Activated naive CD4-positive, alpha-beta T cell treated with Interleukin-2 at 50 U/mL for 16 hours (primary cell): ENCODE measurements around the gene HSDL1.

ENCODE experiments used
- DNase-seq: peaks from one replicate; pipeline ENCODE4 v3.0.0-alpha.2; 2020

Gene HSDL1

GRCh38 chr16:84144859-84145639, at the start of gene HSDL1, which contains the start of gene DNAAF1:
TSS of gene HSDL1 (minus strand) at chr16:84145177. CDS start at chr16:84131321, 13,856 bp downstream.
TSS of gene DNAAF1 (plus strand) at chr16:84145308. CDS start at chr16:84145441, 133 bp downstream.
- DNase-seq = peak; percentile 93

- DNase-seq = no peak
Measured at GRCh38 chr16:84194018-84194417, 49.0 kb upstream of the HSDL1 start.

- no peak for DNase-seq
Measured at GRCh38 chr16:84193480-84193879, 48.5 kb upstream of the HSDL1 start.

GRCh38 chr16:84191466-84191865, 46.5 kb upstream of the HSDL1 start:
- no peak for DNase-seq

GRCh38 chr16:84190731-84191388, 45.9 kb upstream of the HSDL1 start, which contains the start of gene ADAD2:
TSS of gene ADAD2 (plus strand) at chr16:84191157. CDS start at chr16:84191231, 74 bp downstream.
- DNase-seq = no peak

- DNase-seq = peak; percentile 91
Measured at GRCh38 chr16:84186685-84187437, 41.9 kb upstream of the HSDL1 start, which contains the start of gene TAF1C. TSS of gene TAF1C (minus strand) at chr16:84187057. CDS start at chr16:84184988, 2,069 bp downstream.

GRCh38 chr16:84184775-84185174, 39.8 kb upstream of the HSDL1 start:
- DNase-seq = no peak

- no peak for DNase-seq
Measured at GRCh38 chr16:84183911-84184591, 39.1 kb upstream of the HSDL1 start.

- no peak for DNase-seq
Measured at GRCh38 chr16:84183572-84183875, 38.5 kb upstream of the HSDL1 start.

GRCh38 chr16:84182680-84183571, 37.9 kb upstream of the HSDL1 start:
- no peak for DNase-seq

GRCh38 chr16:84182104-84182503, 37.1 kb upstream of the HSDL1 start:
- no peak for DNase-seq

GRCh38 chr16:84181144-84181915, 36.4 kb upstream of the HSDL1 start:
- DNase-seq = no peak

- DNase-seq = no peak
Measured at GRCh38 chr16:84180519-84181140, 35.7 kb upstream of the HSDL1 start.

- DNase-seq = no peak
Measured at GRCh38 chr16:84179612-84180320, 34.8 kb upstream of the HSDL1 start.

GRCh38 chr16:84178892-84179611, 34.1 kb upstream of the HSDL1 start:
- DNase-seq = no peak

- DNase-seq = no peak
Measured at GRCh38 chr16:84178146-84178765, 33.3 kb upstream of the HSDL1 start.

- DNase-seq = no peak
Measured at GRCh38 chr16:84177741-84178073, 32.7 kb upstream of the HSDL1 start.

GRCh38 chr16:84176192-84177053, 31.4 kb upstream of the HSDL1 start:
- no peak for DNase-seq
